Iris pigment epithelial cell (primary cell): ENCODE data around the gene SLC4A8.

ENCODE experiments used
- DNase-seq: peaks from one replicate; pipeline ENCODE4 v3.0.0-alpha.2; 2011; ENCODE audit warnings: low read depth

SLC4A8 gene

DNA sequence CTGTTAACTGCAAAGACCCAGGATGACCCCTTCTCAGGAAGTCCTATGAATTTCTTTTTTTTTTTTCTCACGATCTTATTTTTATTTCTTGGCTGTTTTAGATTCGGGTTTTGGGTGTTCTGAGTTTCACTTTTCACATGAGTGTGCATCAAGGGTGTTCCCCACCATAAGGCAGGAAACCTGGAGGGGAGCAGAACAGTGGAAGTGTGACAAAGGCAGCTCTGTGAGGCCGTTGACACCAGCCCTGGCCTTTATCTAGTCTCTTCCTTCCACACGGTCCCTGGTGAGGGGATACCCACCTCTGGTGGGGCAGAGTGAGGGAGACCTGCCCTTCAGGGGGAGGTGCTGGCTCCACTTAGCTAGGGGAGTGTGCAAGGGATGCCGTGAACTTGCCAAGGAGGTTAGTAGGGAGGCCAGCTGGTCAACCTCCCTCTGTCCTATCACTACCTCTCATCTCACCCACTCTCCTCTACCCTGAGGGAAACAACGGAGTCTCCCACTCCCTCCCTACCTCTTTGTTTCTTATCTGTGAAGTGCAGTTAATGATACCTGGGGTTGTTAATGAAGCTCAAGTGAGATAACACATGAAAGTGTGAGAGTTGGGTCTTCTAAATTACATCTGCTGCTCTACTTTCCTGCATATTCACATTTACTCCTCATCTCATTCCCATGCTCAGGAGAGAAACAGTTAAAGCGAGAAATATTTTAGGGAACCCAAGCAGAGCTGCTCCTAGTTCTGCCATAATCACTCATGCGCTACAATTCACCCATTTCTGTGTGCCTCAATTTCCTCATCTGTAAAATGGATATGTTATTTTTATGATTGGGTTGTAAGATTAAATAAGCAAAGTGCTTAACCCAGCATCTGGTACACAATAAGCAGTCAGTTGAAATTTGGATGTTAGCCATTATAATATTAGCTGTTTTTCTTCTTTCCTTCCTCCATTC is 29.1 kb upstream of the SLC4A8 start:
- no peak for DNase-seq

DNA sequence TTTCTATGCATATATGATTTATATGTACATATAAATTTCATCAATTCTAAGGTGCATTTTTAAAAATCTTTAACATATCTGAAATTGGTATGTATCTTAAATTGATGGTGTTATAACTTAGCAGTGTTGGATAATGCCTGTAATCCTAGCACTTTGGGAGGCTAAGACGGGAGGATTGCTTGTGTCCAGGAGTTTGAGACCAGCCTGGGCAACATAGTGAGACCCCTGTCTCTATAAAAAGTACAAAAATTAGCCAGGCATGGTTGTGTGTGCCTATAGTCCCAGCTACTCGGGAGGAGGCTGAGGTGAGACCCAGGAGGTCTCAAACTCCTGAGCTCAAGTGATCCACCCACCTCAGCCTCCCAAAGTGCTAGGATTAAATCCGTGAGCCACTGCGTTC is 27.0 kb upstream of the SLC4A8 start:
- DNase-seq: no peak

DNA sequence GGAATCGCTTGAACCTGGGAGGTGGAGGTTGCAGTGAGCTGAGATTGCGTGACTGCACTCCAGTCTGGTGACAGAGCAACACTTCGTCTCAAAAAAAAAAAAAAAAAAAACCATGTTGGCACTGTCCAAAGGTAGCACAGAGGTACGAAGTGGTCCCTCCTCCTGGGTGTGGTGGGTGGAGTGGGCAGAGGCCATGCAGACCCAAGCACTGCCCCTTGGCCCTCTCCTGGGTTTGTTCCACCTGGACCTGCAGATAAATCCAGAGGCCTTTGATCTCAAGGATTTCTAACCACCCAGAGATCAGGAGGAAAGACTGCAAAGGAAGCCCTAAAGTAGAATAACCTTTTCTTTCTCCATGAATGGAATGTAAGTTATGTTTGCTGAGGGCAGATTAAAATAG is 24.7 kb upstream of the SLC4A8 start:
- no peak for DNase-seq

DNA sequence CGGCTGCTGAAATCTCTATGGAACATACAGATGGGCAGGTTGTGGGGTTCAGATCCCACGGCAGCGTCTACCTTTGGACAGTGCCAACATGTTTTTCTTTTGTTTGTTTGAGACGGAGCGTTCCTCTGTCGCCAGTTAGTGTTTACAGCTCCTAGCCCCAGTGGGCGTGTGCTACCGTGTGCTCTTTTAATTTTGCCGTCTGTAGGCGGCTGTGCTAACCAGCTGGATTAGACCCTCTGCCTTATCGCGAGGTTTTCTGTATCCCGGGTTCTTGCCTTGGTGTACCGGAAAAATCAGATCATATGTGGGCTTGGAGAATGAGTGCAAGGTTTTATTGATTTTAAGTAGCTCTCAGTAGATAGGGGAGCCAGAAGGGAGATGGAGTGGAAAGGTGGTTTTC is 23.6 kb upstream of the SLC4A8 start:
- DNase-seq: no peak

DNA sequence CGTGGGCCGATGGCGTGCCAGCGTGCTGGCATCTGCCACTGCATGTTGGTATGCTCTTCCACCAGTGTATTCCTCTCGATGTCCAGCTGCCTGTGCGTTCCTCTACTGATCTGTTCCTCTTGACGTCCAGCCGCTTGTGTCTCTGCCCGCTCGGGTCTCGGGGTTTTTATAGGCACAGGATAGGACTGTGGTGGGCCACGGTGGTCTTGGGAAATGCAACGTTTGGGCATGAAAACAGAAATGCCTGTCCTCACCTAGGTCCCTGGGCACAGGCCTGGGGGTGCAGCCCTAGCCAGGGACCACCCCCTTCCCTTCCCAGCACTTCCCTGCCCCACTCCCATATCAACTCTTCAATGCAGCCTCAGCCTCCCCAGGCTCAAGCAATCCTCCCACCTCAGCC is 23.1 kb upstream of the SLC4A8 start:
- no peak for DNase-seq

DNA sequence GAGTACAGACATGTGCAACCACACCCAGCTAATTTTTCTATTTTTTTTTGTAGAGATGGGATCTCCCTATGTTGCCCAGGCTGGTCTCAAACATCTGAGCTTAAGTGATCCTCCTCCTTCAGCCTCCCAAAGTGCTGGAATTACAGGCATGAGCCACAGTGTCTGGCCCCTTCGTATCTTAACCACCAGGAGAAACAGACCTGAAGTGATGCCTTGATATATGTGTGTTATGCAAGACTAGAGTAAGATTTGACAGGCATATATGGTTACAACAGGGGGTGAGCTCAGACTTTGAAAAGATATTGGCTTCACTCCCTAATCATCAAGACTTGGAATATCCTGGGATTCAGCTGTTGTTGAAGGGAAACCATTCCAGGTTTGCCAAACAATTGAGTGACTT is 22.7 kb upstream of the SLC4A8 start:
- DNase-seq: no peak

DNA sequence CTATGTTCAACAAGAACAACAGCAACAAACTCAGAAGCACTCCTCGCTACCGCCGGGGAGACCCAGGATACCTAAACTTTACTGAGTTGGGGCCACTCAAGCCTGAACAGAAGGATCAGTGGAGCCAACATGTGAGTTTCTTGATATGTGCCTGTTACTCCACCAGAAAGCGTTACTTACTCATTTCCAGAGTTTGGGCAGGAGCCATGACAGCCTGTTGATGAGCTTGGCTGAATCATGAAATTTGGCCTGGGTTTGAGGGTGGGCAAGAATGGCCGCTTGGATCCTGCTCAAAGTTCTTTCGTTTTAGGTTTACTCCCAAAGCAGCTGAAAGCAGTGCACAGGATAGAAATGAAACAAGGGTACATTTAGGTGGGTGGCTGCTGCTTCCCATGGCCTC is 21.5 kb upstream of the SLC4A8 start:
- no peak for DNase-seq

DNA sequence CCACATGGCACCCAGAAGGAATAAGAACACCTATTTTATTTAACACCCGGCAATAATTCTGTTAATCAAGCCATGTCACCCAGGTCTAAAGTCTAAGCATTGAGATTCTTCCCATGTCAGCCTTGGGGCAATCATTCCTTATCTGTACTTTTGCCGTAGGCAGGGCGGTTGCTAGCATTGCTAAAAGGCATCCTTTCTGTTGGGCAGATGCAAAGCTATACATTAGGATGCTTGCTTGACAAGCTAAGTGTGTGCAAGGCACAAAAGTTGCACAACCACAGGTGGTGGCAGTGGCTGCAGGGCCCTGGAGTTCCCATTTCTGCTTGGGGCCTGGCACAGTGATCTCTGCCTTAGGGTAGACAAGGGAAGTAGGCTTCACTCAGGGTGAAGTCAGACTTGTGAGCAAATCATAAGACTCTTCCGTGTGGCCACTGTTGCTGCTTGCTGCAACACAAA is 20.9 kb upstream of the SLC4A8 start:
- DNase-seq: no peak

DNA sequence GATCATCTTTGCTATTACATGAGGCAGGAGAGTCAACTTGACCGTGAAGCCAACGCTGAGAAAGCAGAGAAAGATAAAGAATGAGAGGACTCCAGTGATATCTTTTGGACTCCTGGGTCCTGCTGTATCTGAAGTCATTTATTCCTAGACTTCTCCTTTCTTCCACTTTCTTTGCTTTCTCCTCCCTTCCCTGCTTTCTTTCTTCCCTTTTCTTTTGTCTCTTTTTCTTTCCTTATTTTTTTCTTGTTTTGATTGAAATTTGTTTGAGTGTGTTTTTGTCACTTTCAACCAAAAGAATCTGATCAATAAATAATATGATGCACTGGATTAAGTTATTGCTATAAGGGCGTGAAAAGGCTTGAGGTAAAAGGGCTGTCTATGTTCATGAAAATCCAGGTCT is 20.0 kb upstream of the SLC4A8 start:
- DNase-seq: no peak

DNA sequence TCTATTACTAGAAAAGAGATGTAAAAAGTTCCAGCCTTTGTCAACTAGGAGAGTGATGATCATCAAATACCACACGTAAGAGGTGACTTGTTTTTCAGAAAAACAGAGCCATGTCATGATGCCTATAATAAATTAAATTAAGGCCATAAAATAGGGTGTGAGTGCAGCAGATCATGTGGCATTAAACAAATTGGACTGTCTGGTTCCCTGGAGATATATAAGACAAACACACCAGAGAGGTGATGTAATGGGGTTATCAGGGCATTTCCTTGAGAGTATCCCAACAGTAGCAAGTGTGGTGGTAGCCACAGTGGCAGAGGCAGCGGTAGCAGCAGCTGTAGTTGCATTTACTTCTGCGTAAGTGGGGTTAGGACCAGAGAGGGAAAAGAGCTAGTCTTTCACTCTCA is 18.8 kb upstream of the SLC4A8 start:
- DNase-seq: no peak

DNA sequence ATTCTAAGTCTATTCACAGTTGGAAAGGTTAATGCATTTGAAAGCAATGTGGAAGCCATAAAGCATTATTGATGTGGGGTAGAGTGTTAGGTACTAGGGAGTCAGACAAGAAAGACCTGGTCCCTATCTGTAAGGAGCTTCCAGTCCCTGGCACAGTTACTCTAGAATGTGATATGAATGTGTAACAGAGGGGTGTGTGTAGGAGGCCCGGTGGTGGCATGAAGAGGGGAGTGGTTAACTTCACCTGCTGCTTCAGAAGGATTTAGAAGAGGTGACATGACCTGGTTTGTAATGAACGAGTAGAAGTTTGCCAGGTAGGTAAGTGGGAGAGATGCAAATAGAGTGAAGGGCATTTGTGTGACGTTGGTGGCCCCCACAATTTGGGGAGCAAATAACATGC is 18.3 kb upstream of the SLC4A8 start:
- DNase-seq: no peak

DNA sequence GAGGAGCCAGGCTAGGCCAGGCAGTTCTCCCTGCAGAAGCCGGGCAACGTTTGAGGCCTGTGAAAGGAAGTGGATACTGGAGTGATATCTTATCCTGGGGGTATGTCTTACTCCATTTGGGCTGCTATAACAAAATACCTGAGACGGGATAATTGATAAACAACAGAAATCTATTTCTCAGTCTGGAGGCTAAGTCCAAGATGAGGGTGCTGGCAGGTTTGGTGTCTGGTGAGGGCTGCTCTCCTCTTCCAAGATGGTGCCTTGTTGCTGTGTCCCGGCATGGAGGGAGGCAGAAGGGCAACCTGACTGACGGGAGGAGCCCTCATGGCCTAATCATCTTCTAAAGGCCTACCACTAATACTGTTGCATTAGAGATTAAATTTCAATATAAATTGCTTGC is 17.8 kb upstream of the SLC4A8 start:
- no peak for DNase-seq

DNA sequence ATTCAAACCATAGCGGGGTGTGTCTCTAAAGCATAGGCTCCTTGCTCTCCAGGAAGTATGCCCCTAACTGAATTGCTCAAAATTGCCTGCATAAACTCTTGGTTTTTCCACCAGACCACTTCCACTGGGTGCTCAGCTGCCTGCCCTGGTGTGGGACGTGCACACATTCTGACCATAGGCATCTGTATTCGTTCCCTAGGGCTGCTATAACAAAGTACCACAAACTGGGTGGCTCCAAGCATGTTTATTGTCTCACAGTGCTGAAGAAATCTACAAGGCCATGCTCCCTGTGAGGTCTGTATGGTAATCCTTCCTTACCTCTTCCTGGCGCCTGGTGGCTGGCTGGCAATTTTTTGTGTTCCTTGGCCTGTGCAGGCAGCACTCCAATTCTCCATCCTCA is 17.0 kb upstream of the SLC4A8 start:
- DNase-seq: no peak

DNA sequence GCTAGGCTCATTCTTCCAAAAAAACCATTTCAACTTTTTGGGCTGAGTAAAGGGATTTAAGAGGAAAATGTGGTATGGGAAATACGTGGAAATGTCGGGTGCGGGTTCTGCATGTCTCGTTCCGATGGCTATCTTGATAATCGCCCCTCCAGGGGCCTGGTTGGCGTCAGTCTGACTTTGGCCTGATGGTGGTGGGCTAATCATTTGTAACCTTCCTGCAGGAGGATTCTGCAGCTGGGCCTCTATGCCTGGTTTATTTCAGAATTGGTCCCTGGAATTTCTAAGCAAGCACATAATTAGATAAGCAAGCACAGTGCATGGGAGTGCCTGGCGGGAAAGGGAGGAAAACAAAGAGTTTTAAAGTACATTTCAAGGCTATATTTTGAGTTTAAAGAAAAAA is 14.8 kb upstream of the SLC4A8 start:
- DNase-seq: no peak

DNA sequence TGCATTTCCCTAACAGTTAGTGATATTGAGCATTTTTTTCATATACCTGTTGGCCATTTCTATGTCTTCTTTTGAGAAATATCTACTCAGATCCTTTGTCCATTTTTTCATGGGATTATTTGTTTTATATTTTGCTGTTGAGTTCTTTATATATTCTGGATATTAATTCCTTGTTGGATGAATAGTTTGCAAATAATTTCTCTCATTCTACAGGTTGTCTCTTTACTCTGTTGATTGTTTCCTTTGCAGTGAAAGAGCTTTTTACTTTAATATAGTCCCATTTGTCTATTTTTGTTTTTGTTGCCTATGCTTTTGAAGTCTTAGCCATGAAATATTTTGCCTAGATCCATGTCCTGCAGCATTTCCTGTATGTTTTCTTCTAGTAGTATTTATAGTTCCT is 11.5 kb upstream of the SLC4A8 start:
- no peak for DNase-seq

DNA sequence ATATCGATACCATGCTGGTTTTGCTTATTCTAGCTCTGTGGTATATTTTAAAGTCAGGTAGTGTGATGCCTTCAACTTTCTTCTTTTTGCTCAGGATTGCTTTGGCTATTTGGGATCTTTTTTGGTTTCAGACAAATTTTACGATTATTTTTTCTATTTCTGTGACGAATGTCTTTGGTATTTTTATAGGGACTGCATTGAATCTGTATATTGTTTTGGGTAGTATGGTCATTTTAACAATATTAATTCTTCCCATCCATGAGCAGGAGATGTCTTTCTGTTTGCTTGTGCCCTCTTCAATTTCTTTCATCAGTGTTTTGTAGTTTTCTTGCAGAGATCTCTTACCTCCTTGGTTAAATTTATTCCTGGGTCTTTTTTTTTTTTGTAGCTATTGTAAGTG is 10.8 kb upstream of the SLC4A8 start:
- DNase-seq: no peak

DNA sequence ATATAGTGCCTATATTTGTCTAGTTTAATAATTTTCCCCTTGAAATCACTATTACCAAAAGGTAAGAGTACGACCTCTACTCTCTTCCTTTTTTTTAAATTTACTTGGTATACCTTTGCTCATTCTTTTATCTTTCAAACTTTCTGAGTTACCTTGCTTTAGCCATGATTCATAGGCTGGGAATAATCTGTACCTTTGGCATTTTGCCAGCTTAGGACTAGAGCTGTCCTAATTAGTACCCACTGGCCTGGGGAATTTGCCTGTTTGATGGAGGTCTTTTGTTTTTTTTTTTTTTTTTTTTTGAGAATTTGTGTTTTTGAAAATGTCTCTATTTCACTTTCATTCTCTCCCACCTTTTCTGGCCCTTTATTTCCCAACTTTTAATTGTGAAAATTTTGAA is 8.7 kb upstream of the SLC4A8 start:
- DNase-seq: no peak

DNA sequence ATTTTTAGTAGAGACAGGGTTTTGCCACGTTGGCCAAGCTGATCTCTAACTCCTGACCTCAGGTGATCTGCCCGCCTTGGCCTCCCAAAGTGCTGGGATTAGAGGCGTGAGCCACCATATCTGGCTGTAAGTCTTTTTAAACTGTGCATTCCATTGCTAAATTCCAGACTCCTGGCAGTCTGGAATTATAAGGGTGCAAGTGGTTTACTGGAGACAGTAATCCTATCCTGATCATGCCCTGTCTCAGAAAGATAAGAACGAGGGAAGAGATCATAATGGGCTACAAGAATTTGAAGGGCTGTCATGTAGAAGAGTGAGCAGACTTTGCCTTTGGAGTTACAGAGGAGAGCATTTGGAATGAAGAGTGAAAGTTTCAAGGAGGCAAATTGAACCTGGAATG is 6.8 kb upstream of the SLC4A8 start:
- no peak for DNase-seq

DNA sequence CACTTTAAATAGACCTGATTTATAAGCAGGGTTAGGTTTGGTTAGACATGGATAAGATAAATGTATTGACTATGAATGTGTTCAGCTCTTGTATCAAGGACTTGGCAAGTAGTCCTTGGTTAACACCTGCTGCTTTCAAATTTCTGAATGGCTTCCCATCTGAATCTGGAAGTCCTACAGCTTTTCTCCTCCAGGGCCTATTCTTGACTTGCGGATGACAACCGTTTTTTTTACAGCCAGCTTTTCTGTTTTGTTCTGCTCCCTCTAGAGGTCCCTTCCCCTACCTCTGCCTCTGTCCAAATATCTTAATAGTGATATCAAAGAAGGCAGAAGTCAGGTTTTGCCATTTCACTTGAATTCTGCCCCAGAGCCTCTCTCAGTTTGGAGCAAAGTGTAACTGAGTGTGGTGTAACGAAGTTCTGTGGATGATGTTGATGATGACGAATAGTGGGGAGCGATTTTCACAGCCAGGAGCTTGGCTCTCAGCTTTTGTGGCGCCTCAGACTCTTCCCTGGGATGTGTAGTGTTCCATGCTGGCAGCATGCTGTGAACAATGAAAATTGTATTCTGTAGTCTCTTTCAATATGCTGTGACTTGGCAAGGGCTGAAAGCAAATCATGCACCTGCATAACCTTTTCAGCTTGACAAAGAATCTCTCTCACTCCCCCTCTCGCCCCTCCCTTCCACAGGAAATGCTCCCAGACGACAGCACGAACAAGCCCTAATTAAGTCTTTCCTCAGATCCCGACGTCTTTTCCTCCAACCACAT is 5.0 kb upstream of the SLC4A8 start:
- DNase-seq: no peak

DNA sequence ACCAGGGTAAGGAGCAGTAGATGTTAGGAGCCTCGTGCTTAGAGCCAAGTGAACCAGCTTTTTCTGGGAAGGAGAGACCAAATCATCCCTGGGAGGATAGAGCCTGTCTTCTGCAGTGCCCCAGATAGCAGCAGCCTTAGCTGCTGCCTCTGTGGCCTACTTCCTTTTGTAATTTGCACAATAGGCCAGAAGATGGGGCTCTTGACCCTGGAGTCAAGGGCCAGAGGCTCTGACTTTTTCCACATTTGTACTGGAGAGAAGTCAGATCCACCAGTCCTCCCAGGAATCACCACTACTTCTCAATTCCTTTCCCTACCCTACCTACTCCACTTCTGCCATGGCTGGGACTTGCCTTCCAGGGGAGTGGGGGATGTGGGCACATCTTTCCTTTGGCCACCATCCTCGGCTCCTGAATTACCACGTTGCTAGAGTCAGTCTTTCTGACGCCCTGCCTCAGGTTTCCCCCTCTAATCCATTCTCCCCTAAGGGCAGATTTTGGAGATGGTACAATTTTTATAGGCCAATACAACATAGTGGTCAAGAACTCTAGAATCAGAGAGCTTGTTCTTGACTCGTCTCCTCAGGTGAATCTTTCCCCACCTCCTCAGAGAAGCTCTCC is 3.3 kb upstream of the SLC4A8 start:
- peak; percentile 65 for DNase-seq

DNA sequence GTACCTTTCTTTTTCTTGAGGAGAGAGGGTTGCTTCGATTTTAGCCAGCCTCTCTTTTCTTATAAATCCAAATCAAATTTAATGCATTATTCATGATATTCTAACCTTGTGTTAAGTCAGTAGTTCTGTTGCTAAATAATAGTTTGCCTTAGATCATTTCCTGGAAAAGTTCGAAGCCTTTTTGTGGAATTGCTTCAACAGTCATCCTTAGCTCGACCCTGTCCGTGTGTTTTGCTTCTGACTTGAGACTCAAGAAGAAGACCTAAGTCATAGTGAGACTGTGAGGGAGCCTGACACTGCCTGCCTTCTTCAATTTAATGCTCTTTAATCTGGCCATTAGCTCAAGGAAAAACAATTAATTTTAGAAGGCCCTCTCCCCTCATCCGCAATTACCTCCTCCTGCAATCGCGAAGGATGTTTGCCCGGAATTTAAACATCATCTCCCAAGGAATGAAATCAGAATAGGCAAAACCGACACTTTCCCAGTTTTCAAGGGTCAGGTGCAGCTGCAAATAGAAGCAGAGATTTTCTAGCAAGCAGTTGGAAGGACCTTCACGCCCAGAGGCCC is 453 bp upstream of the SLC4A8 start:
- no peak for DNase-seq

DNA sequence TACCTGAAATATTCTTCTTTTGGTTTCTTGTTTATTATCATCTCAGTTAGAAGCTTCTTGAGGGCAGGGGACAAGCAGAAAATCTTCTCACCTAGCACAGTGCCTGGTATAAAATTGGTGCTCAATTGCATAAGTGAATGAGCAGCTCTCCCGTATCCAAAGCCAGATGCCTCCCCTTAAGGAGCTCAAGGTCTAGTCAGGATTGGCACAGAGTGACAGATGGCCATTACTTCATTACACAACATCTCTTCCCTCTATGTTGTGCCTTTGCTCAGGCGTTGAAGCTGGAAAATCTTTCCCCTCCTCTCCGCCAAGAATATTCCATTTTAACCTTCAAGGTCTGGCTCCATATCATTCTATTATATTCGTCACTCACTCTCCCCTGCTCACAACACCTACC is 3.6 kb downstream of the SLC4A8 start:
- no peak for DNase-seq

DNA sequence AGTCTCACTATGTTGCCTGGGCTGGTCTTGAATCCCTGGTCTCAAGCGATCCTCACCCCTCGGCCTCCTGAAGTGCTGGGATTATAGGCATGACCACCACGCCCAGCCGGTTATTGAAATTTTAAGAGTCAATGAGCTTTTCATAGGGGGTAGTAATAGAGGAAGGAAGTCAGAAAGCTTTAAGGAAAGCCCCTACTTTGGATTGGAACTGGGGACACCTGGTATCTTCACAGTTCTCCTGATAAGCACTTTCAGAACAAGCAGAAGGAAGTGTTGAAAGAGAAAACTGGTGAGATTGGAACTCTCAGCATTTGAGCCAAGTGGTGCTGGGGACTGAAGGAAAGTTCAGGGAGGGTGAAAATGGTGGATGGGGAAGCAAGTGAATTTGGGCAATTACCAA is 5.1 kb downstream of the SLC4A8 start:
- no peak for DNase-seq
